HG02798 (cell line): ENCODE measurements around the gene FOXC1.

Experiments used
- ATAC-seq: cut with Tn5 transposase; IDR thresholded peaks from one replicate; pipeline ENCODE4 v1.9.1; 2021; ENCODE audit warnings: mild to moderate bottlenecking; ENCODE audit not compliant: unreplicated experiment, poor library complexity

Gene FOXC1

GRCh38 chr6:1636272-1636825 is 26.6 kb downstream of the FOXC1 start:
- no peak for ATAC-seq

DNA sequence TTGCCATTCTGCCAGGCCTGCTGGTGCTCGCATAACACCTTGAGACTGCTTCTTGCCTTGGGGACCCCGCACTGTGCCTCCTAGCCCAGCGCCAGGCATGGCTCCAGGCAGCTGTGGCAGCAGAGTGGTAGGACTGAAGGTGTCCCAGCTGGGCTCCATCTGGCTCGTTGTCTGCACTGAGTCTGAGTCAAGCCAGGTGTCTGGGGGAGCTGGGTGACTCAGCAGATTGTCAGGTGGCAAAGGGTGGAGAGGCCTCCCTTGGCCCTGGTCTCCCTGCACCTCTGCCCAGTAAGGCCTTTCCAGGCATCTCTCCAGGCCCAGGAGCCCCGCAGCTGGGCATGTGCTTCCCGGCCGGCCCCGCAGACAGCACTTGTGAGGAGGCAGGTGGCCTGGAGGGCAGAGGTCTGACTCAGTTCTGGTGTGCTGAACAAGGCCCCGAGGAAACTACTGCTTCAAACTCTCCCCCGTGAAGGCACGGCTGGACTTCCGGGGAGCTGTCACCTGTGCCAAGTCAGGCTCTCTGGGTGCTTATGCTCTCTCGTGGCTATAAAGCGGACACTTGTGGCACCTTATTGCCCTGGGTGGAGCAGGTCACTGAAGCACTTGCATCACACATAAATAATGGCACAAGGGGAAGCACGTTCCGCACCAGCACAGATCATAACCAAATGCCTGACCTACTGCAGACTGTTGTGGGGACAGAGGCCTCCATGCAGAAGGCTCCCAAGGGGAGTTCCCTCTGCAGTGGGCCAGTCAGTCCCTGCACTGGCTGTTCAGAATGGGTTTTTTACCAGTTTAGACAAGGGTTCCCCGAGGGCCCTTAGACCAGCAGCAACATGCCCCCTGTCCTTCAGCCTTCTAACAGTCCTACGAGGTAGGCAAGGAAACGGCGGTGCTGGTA is 27.5 kb downstream of the FOXC1 start:
- ATAC-seq, result no peak

DNA sequence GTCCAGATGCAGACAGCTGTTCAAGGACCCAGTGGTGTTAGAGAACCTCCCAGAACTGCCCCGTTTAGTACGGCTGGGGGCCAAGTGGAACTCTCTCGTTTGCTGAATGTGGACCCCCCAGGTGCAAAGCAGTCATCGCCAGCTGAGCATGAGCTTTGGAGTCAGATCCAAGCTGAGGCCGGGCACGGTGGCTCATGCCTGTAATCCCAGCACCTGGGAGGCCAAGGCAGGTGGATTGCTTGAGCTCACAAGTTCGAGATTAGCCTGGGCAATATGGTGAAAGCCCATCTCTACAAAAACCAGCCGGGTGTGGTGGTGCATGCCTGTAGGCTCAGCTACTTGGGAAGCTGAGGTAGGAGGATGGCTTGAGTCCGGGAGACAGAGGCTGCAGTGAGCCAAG is 29.7 kb downstream of the FOXC1 start:
- ATAC-seq, result no peak

GRCh38 chr6:1640476-1640875 is 30.8 kb downstream of the FOXC1 start:
- no peak for ATAC-seq

DNA sequence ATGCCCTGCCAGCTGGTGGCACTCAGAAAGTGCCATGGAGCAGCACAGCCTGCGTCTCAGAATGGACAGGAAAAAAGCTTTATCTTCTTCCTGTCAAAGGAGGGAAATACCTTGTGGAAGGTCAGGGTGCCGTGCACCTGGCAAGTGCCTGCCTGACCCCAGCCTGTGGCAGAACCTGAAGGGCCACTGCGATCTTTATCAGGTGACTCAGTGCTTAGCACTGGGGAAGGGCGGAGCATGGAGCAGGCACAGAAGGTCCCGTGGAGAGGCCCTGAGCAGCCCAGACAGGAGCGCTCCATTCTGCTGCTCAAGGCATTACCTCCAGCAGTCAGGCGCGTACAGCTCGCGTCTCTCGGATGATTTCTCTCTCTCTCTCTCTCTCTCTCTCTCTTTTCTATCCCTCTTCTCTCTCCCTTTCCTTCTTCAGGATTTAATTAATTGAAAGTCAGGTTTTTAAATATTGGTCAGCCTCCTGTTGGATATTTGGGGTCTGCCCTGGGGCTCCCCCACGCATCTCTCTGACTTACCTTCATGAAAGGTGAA is 31.7 kb downstream of the FOXC1 start:
- no peak for ATAC-seq

DNA sequence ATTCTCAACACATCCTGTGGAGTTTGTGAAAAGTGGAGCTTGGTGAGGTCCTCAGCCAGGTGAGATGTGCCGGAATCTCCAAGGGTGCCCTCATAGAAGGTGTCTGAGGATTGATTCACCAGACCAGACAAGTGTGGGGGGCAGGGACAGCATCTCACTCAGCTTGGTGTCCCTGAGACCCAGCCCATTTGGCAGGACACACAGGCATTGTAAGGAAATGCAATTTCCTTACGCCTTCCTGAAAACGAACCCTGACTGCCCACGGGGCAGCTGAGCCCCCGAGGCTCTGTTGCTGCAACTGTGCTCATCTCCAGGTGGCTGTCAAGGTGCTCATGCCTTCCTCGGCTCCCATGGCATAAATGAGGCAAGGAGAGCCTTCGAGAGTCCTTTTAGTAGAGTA is 33.4 kb downstream of the FOXC1 start:
- ATAC-seq, result no peak

GRCh38 chr6:1643830-1644445 is 34.2 kb downstream of the FOXC1 start:
- no peak for ATAC-seq

DNA sequence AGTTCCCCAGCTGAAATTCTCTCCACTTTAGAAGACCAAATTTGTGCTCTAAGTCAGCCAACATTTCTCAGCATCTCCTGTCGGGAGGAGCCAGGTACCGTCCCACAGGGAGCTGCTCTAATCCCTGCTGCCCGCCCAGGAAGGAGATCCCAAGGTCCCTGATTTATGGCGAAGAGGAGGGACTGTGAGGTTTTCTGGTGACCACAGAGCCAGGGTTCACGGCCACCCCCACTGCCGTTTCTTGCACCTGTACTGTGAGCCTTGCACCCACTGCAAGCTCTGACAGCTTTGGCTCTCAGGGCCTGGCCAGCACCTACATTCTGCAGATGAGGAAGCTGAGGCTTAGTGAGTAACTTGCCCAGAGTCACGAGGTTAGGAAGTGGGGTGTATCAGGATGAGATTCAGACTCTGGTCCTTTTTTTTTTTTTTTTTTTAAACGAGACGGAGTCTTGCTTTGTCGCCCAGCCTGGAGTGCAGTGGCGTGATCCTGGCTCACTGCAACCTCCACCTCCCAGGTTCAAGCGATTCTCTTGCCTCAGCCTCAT is 34.9 kb downstream of the FOXC1 start:
- no peak for ATAC-seq

GRCh38 chr6:1645466-1646185 is 35.9 kb downstream of the FOXC1 start:
- ATAC-seq, result no peak

DNA sequence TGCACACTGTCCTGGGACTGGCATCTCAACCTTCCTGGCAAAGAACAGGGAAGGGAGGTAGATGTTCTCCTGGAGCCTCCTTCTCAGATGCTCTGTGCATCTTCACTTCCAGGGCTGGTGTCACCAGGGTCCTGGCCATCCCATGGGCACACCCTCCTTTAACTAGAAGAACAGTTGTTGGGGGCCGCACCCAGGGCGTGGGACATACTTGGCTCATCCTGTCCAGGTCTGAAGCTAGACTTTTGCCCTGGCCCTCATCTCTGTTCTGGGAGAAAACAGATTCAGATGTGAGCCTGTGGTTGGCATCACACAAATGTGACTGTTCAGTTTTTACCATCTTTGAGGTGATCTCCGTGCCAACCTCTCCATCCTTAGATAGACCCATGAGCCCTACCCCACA is 41.6 kb downstream of the FOXC1 start:
- ATAC-seq, result no peak

DNA sequence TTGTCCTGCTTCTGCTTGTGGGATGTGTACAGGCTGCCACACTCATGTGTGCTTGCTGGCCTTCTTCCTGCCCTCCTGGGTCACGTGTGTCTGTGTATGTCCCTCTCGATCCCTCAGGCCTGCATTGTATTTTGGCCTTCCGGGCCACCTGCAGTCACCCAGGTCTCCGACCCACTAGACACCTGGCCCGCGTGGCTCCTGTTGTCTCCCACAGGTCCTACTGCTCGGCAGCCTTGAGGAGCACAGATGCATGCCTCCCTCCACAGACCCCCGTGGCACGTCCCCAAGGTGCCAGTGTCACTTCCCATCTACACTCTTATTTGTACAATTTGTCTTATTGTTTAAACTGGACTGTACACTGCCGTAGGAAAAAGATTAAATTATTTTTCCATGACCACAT is 43.1 kb downstream of the FOXC1 start:
- no peak for ATAC-seq

- ATAC-seq, result no peak
Observed at GRCh38 chr6:1654054-1654453, 44.3 kb downstream of the FOXC1 start.

DNA sequence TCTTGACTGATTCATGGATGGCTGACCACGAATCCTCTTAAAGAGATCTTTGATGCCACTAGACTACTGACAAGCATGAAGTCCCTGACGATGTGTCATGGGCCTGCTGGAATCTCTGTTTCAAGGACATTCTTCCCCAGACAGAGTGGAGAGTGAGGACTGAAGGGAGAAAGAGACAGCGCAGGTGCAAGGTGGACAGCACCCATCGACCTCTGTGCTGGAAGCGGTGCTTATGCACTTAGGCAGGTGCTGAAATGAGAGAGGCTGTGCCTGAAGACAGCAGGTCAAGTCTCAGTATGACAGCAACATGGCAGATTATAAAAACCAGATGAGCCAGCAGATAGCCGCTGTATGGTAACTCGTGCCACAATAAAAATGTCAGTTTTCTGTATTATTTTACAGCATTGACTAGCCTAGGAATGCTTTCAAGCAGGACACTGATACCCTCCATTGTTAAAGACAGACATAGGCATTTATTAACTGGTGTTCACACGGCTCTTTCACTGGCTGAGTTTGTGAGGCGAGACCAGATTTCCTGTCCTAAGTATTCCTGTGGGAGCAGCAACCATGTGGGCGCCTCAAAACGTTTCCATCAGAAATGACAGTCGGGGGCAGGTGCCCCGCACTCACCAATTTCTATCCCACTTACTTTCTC is 47.5 kb downstream of the FOXC1 start:
- no peak for ATAC-seq

- ATAC-seq, result no peak
Observed at GRCh38 chr6:1657771-1658165, 48.1 kb downstream of the FOXC1 start.

GRCh38 chr6:1658212-1659005 is 48.7 kb downstream of the FOXC1 start:
- ATAC-seq, result no peak

GRCh38 chr6:1659816-1660215 is 50.1 kb downstream of the FOXC1 start:
- ATAC-seq, result no peak

DNA sequence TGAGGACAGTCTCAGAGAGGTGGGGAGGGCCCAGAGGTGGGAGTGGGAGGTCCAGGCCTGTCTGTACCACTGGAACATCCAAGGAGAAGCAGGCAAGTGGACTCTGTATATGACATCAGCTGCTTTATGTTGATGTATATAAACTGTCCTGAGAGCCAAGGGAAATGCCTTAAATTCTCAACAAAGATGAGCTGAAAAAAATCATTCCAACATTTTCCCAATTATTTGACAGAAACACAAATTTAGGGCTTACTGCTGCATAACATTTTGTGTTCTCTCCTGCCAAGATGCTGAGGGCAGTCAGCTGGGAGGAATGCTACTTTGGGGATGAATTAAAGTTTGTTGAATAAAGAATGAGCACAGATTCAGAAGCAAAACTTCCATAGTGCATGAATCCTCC is 52.8 kb downstream of the FOXC1 start:
- ATAC-seq, result no peak
